OCI-LY3 (cell line): ENCODE measurements around the gene DOCK11.

ENCODE experiments used
- CTCF ChIP-seq: fragments of 200-600, 300-600 bp; sonication (generic); IDR thresholded peaks from 2 replicates; pipeline ENCODE4 v1.5.1; 2014; ENCODE audit warnings: antibody characterized with exemption, low read length, low read depth
- EZH2phosphoT487 ChIP-seq: fragments of 200-600 bp; shearing (Covaris generic); IDR thresholded peaks from 2 replicates; pipeline ENCODE4 v1.6.1; 2018; ENCODE audit warnings: antibody characterized with exemption, mixed run types, low read depth

GRCh38 chrX:118577041-118577440 is 81.4 kb downstream of the DOCK11 start:
- TF ChIP-seq CTCF (no peak), EZH2phosphoT487 (no peak)
